Kidney epithelial cell (primary cell): ENCODE measurements around the gene ANKRD52. TPM values are rescaled to one million over a fixed set of nuclear protein-coding genes. Genes with fewer than 3 reads are reported as not detected.

Source experiments
- DNase-seq: peaks from one replicate; pipeline ENCODE4 v3.0.0-alpha.2; 2010; ENCODE audit warnings: low read depth
- H3K27me3 ChIP-seq: 2 replicates; pipeline ENCODE4 v1.6.0; 2011; ENCODE audit warnings: low read length; ENCODE audit not compliant: control insufficient read depth, insufficient read depth
- H3K36me3 ChIP-seq: 2 replicates; pipeline ENCODE4 v1.5.1; 2011; ENCODE audit warnings: low read length; ENCODE audit not compliant: control insufficient read depth, insufficient read depth
- H3K4me3 ChIP-seq: 2 replicates; pipeline ENCODE4 v1.5.1; 2011; ENCODE audit warnings: low read depth, mild to moderate bottlenecking, control low read depth, low read length
- total RNA-seq: library from RNA; depleted of rRNA; stranded (reverse); fragments of >200 nt; gene quantifications from 2 replicates; pipeline ENCODE4 v1.2.3, GENCODE V29; 2015
- TF ChIP-seq, protein P1 (sequence below): IDR thresholded peaks from 2 replicates; pipeline ENCODE4 v1.5.1; 2011; ENCODE audit warnings: mild to moderate bottlenecking, moderate library complexity, low read length, control low read depth, inconsistent platforms; ENCODE audit not compliant: insufficient read depth, poor library complexity, severe bottlenecking

The ANKRD52 gene
- total RNA-seq, 1 donor from 2014 or later: 38.8 TPM

DNA sequence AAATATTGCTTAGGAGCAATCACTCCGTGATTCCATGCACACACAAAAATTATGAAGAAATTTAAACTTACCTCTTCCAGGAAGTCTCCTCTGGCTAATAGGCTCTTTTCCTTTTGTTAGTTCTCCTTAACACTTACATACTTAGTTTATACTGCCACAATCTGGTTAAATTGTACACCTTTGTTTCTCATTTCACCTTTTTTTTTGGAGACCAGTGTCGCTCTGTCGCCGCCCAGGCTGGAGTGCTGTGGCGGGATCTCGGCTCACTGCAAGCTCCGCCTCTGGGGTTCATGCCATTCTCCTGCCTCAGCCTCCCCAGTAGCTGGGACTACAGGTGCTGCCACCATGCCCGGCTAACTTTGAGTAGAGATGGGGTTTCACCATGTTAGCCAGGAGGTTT is 2.2 kb upstream of the ANKRD52 start:
- no peak for DNase-seq
- Histone ChIP-seq H3K27me3 (no peaks in the 10 kb centered on the region), H3K4me3 (no peak overlapping the region), H3K36me3 (no peaks in the 10 kb centered on the region)
- TF ChIP-seq, protein P1, sequence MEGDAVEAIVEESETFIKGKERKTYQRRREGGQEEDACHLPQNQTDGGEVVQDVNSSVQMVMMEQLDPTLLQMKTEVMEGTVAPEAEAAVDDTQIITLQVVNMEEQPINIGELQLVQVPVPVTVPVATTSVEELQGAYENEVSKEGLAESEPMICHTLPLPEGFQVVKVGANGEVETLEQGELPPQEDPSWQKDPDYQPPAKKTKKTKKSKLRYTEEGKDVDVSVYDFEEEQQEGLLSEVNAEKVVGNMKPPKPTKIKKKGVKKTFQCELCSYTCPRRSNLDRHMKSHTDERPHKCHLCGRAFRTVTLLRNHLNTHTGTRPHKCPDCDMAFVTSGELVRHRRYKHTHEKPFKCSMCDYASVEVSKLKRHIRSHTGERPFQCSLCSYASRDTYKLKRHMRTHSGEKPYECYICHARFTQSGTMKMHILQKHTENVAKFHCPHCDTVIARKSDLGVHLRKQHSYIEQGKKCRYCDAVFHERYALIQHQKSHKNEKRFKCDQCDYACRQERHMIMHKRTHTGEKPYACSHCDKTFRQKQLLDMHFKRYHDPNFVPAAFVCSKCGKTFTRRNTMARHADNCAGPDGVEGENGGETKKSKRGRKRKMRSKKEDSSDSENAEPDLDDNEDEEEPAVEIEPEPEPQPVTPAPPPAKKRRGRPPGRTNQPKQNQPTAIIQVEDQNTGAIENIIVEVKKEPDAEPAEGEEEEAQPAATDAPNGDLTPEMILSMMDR: no peak

DNA sequence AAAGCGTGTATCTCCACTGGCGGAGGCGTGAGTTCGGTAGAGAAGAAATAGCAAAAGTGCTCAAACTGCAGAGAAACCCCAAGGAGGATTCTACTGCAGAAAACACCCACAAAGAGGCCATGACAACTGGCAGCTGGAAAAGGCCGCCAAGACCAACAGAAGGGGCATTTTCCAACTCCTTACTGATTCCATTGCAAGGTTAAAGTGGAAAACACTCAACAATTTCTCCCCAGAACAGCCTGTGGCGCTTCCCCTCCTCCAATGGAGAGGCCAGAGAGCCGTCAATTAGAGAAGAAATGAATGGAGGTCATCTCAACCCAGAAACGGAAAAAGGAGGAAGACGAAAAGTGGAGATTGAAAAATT is 618 bp upstream of the ANKRD52 start:
- no peak for DNase-seq
- TF ChIP-seq, protein P1: no peak
- H3K27me3 ChIP-seq: no peaks in the 10 kb centered on the region
- peak overlapping the region; percentile 67 for H3K4me3 ChIP-seq
- H3K36me3 ChIP-seq: peaks cover 1% of the 10 kb centered on the region

DNA sequence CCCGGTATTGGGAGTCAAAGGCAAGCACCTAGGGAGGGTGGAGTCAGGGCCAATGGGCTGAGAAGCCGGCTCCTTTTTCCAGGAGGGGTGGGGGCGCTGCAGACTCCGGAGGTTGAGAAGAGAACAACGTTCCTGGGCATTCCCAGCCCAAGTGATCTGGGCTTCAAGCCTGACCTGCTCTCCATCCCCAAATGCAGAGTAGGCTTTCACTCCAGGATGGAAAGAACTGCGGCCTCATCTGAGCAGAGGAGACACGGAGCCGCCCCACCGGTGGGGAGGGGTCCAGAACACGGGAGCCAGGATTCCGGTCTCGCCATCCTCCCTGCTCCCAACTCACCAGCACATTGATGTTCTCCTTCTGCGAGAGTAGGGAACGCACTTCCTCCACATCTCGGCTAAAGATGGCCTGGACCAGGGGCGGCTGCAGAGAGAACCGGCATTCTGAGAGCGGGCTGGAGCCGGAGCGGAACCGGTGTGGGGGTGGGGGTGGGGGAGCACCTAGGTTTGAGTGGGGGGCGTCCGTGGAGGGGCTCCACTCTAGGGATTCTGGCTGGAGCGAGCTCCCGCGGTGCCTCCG is 605 bp downstream of the ANKRD52 start:
- Histone ChIP-seq H3K4me3 (peak overlapping the region; percentile 91), H3K36me3 (peaks cover 6% of the 10 kb centered on the region), H3K27me3 (no peaks in the 10 kb centered on the region)
- DNase-seq: no peak
- TF ChIP-seq, protein P1: peak; percentile 13

DNA sequence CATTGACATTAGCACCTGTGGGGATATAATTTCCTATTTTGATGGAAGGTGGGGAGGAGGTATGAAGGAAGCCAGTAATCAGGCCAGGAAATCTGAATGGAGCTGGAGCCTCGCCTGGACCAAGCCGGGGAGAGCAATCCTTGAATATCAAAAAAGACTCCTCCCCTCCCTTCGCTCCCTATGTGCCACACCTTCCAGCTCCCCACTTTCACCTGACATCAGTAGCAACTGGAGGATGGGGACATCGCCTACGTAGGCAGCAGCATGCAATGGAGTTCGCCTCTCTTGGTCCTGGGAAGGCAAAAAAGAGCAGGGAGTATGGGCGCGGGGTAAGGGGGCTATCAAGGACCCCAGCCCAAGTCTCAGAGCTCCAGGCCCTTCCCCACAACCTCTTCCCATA is 1.1 kb downstream of the ANKRD52 start:
- no peak for DNase-seq
- TF ChIP-seq, protein P1: no peak

DNA sequence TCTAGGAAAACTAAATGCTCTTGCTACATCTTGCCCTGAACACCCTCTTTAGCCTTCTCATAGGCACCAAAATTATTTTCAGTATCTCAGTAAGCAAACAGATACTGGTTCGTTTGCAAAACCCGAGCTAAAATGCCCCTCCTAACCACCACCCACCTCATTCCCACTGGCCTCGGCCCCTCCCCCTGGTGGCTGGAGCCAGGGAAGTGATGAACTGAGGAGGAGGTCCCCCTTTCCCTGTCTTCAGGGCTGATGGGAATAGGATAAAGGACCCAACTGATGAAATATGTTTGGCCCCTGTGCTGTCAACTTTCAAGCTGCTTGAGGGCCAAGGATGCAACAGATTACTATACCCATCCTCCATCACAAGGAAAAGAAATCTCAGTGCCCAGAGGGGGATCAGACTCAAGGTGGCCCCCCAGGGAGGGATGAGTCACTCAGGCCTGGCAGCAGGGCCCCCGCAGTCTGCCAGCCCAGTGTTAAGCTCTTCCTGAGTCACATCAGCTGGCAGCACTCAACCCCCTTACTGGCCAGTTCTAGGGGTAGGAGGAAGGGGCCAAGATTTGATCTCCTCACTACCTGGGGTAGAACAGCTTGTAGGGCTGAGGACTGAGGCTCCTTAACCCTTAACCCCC is 1.7 kb downstream of the ANKRD52 start:
- peaks cover 7% of the 10 kb centered on the region for H3K36me3 ChIP-seq
- H3K4me3 ChIP-seq: peak overlapping the region; percentile 91
- TF ChIP-seq, protein P1: peak; percentile 14
- no peaks in the 10 kb centered on the region for H3K27me3 ChIP-seq
- DNase-seq: no peak

More for the DNA sequence above, 1.1 kb downstream of the ANKRD52 start:
- Histone ChIP-seq H3K27me3 (no peaks in the 10 kb centered on the region), H3K4me3 (peak overlapping the region; percentile 91), H3K36me3 (peaks cover 7% of the 10 kb centered on the region)

DNA sequence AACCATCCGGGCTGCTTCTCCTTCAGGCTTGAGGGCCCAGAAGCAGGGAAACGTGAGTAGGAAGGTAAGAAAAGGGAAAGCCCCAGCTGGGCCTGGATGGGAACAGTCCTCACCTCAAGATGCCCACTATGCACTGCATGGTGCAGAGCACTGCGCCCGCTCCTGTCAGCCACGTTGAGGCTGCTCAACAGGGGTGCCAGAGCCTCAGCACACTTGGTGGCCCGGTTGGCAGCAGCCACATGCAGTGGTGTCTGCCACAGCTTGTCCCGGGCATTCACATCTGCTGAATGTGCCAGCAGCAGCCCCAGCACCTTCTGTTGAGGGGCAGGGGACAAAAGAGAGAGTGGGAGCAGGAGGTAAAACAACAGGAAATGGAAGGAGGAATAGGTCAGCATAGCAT is 2.5 kb downstream of the ANKRD52 start:
- Histone ChIP-seq H3K4me3 (no peak overlapping the region), H3K27me3 (no peaks in the 10 kb centered on the region), H3K36me3 (peaks cover 7% of the 10 kb centered on the region)
- DNase-seq: no peak
- TF ChIP-seq, protein P1: no peak
